T-cell (primary cell): ENCODE results near the gene SELENOW. TPM values are rescaled to one million over a fixed set of nuclear protein-coding genes. Genes with fewer than 3 reads are reported as not detected.
A peak's percentile ranks its signal among the peaks of the same experiment; 100 is the strongest.

Experiments used
- ATAC-seq, 4 experiments: fragments of 200-7000 bp in 3 of 4; fragments of 150-1000 bp in 1 of 4; cut with Tn5 transposase; replicated peaks in 1 of 4; 1 replicate in 3 of 4; 2 replicates in 1 of 4; pipeline ENCODE4 v1.10.0; 2021; ENCODE audit warnings: moderate library complexity in 3 of 4, mild to moderate bottlenecking in 2 of 4, moderate number of reproducible peaks in 1 of 4
- CTCF ChIA-PET, 2 donors: fragments of 300-600 bp; sonication (Branson Sonifier 250); formaldehyde crosslinking; loops; one replicate each; lab custom pipeline; 2022; ENCODE audit warnings: antibody characterized with exemption in 2 of 2; lab: Charles Lee
- POLR2A ChIA-PET, 2 donors: fragments of 300-600 bp; sonication (Branson Sonifier 250); formaldehyde crosslinking; loops; one replicate each; lab custom pipeline; 2022; ENCODE audit warnings: antibody characterized with exemption in 2 of 2; lab: Charles Lee
- DNase-seq, 35 experiments: peaks; one replicate each; pipeline versions ENCODE4 v3.0.0 to v3.0.0-alpha.2; 2013 to 2023
- H3K27ac ChIP-seq: one replicate; pipeline ENCODE4 v1.5.1; 2013; ENCODE audit warnings: low read length
- H3K27me3 ChIP-seq, 2 experiments: replicated peaks in 1 of 2; 1 replicate in 1 of 2; 2 replicates in 1 of 2; pipeline versions ENCODE4 v1.6.1 to v1.7.0; 2013; ENCODE audit warnings: low read length in 1 of 2, mixed read lengths in 1 of 2; ENCODE audit not compliant: control insufficient read depth in 2 of 2, insufficient read depth in 2 of 2; ENCODE audit errors: extremely low read depth in 1 of 2
- H3K36me3 ChIP-seq, 2 donors: 1 replicate in 1 of 2; 2 replicates in 1 of 2; pipeline versions ENCODE4 v1.6.1 to v1.7.0; 2013; ENCODE audit warnings: low read length in 1 of 2; ENCODE audit not compliant: control insufficient read depth in 2 of 2, insufficient read depth in 1 of 2; ENCODE audit errors: extremely low read depth in 1 of 2
- H3K4me1 ChIP-seq, 2 experiments: 1 replicate in 1 of 2; 2 replicates in 1 of 2; pipeline versions ENCODE4 v1.6.1 to v1.7.0; 2013; ENCODE audit warnings: low read length in 2 of 2, mixed read lengths in 1 of 2; ENCODE audit not compliant: insufficient read depth in 2 of 2, control insufficient read depth in 1 of 2; ENCODE audit errors: extremely low read depth in 1 of 2
- H3K4me3 ChIP-seq, 2 donors: 1 replicate in 1 of 2; 2 replicates in 1 of 2; pipeline versions ENCODE4 v1.5.1 to v1.7.0; 2013; ENCODE audit warnings: mild to moderate bottlenecking in 2 of 2, low read length in 1 of 2, moderate library complexity in 1 of 2; ENCODE audit not compliant: control insufficient read depth in 1 of 2; ENCODE audit errors: extremely low read depth in 1 of 2
- H3K9me3 ChIP-seq: 2 replicates; pipeline ENCODE4 v1.7.0; 2013
- H3K27ac Mint-ChIP-seq, 2 donors: one replicate each; pipeline ENCODE4 v1.8.0; 2020 to 2021; ENCODE audit warnings: mild to moderate bottlenecking in 2 of 2, mixed read lengths in 2 of 2
- H3K27me3 Mint-ChIP-seq, 2 donors: one replicate each; pipeline ENCODE4 v1.8.0; 2021 to 2022; ENCODE audit warnings: mixed read lengths in 2 of 2
- H3K36me3 Mint-ChIP-seq: one replicate; pipeline ENCODE4 v1.8.0; 2021; ENCODE audit warnings: mixed read lengths
- H3K4me1 Mint-ChIP-seq, 3 donors: one replicate each; pipeline ENCODE4 v1.8.0; 2020 to 2022; ENCODE audit warnings: mixed read lengths in 3 of 3, mild to moderate bottlenecking in 1 of 3
- H3K4me3 Mint-ChIP-seq, 3 donors: one replicate each; pipeline ENCODE4 v1.8.0; 2020 to 2022; ENCODE audit warnings: mild to moderate bottlenecking in 3 of 3, mixed read lengths in 3 of 3, moderate library complexity in 3 of 3
- H3K9me3 Mint-ChIP-seq, 3 donors: one replicate each; pipeline ENCODE4 v1.8.0; 2020 to 2022; ENCODE audit warnings: mixed read lengths in 3 of 3
- WGBS: methylation state at CpG from one replicate; pipeline ENCODE4 v1.1.5; 2013; ENCODE audit warnings: missing lambda C conversion rate; ENCODE audit not compliant: insufficient coverage; 5-methylcytosine and 5-hydroxymethylcytosine counted together
- total RNA-seq, 35 experiments: library from RNA in 6 of 35; stranded (reverse) in 6 of 35; fragments of 120-200 nt in 1 of 35; gene quantifications; one replicate each; pipeline versions ENCODE4 v1.2.1 to v1.2.4 and lab custom pipeline; 2013 to 2026

SELENOW gene
- total RNA-seq, 5 donors from 2014 or later (not counting 1 experiment from before 2014, with no cell fraction given), result 91.5 to 111 (median 101) TPM

GRCh38 chr19:47755065-47755761, 23.3 kb upstream of the SELENOW start:
- peaks cover 46% of the 10 kb centered on the region for H3K36me3 Mint-ChIP-seq
- ATAC-seq, result peak in 1 of 4 experiments; percentile 11
- no peaks in the 10 kb centered on the region for H3K27me3 Mint-ChIP-seq
- peaks cover 21 to 83% of the 10 kb centered on the region in 2 donors for H3K36me3 ChIP-seq
- ChIA-PET POLR2A (no interaction called here), CTCF (no interaction called here)
- H3K4me3 Mint-ChIP-seq, result no peak overlapping the region
- no peaks in the 10 kb centered on the region for H3K27me3 ChIP-seq
- H3K4me3 ChIP-seq, result no peak overlapping the region
- no peaks in the 10 kb centered on the region for H3K9me3 Mint-ChIP-seq
- no peaks in the 10 kb centered on the region for H3K9me3 ChIP-seq
- DNase-seq, result no peak
- H3K27ac Mint-ChIP-seq, result no peak overlapping the region
- peaks cover 0 to 19% of the 10 kb centered on the region in 2 experiments for H3K4me1 ChIP-seq
- 81% methylated on average over 10 of the region's 36 CpGs for WGBS
- H3K27ac ChIP-seq, result no peak overlapping the region
- H3K4me1 Mint-ChIP-seq, result peaks cover 2 to 13% (median 5%) of the 10 kb centered on the region in 3 donors

GRCh38 chr19:47755762-47756626, 22.5 kb upstream of the SELENOW start:
- CTCF ChIA-PET, result no interaction called here

DNA sequence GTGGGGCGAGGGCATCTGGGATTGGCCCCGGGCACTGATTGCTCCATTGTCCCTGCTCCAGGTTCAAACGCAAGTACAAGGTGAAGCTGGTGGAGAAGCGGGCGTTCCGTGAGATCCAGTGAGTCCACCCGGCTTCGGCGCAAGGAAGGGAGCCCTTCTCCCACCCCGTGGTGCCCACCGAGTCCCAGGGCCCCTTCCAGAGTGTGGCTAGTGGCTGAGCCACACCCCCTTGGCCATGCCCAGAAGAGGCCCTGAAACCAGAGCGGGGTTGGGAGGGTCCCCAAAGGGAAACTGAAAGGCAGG, 21.9 kb upstream of the SELENOW start:
- no peak for ATAC-seq
- H3K27ac Mint-ChIP-seq, result no peak overlapping the region
- CTCF ChIA-PET, result no interaction called here
- DNase-seq, result no peak
- H3K4me1 Mint-ChIP-seq, result peaks cover 0 to 10% (median 2%) of the 10 kb centered on the region in 3 donors
- no peak overlapping the region for H3K4me3 Mint-ChIP-seq
- no peak overlapping the region for H3K27ac ChIP-seq
- H3K27me3 ChIP-seq, result no peaks in the 10 kb centered on the region
- peaks cover 0 to 13% of the 10 kb centered on the region in 2 experiments for H3K4me1 ChIP-seq
- H3K36me3 ChIP-seq, result peaks cover 19 to 69% of the 10 kb centered on the region in 2 donors
- no peaks in the 10 kb centered on the region for H3K9me3 Mint-ChIP-seq
- H3K4me3 ChIP-seq, result no peak overlapping the region
- H3K27me3 Mint-ChIP-seq, result no peaks in the 10 kb centered on the region
- POLR2A ChIA-PET, result no interaction called here
- peaks cover 43% of the 10 kb centered on the region for H3K36me3 Mint-ChIP-seq
- no peaks in the 10 kb centered on the region for H3K9me3 ChIP-seq
- 98% methylated on average over 8 of the region's 12 CpGs for WGBS

More at GRCh38 chr19:47755762-47756626, 22.5 kb upstream of the SELENOW start:
- ATAC-seq (peak in 1 of 4 experiments; percentile 2), DNase-seq (no peak)
- no peak overlapping the region for H3K4me3 ChIP-seq
- POLR2A ChIA-PET, result interaction anchor here in 1 of 2 donors (0.7 kb wide), 1 partner anchor 12 kb away, joined by 3 read pairs; no protein-coding TSS in a partner anchor
- 97% methylated on average over 26 of the region's 28 CpGs for WGBS
- peaks cover 0 to 13% of the 10 kb centered on the region in 2 experiments for H3K4me1 ChIP-seq
- no peaks in the 10 kb centered on the region for H3K27me3 ChIP-seq
- H3K27ac ChIP-seq, result no peak overlapping the region
- H3K9me3 ChIP-seq, result no peaks in the 10 kb centered on the region
- Mint-ChIP-seq H3K36me3 (peaks cover 43% of the 10 kb centered on the region), H3K9me3 (no peaks in the 10 kb centered on the region), H3K4me1 (peaks cover 0 to 10% (median 2%) of the 10 kb centered on the region in 3 donors), H3K4me3 (no peak overlapping the region), H3K27me3 (no peaks in the 10 kb centered on the region), H3K27ac (no peak overlapping the region)
- H3K36me3 ChIP-seq, result peaks cover 22 to 75% of the 10 kb centered on the region in 2 donors

DNA sequence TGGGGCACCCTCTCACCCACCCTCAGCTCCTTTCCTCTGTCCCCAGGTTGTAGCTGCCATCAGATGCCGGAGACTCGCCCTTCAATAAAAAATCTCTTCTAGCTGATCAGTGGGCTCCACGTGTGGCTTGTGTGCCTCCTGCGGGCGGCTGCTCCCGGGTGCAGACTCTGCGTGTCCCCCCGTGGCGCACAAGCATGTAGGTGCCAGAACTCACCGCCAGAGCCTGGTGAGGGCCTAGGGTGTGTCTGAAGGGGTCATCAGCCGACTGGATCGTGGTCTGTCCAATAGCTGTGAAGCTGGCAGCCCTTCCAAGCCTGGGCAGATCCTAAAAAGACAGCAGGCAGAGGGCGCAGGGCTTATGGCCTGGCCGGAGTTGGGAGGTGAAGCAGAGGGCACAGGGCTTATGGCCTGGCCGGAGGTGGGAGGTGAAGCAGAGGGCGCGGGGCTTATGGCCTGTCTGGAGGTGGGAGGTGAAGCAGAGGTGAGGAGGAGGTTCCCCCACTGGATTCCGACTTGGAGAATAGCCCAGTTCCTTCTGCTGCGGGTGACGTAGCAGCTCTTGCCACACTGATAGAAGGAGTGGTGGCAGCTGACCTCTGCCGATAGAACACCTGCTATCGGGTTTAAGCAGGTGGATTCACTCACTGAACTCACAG, 21.4 kb upstream of the SELENOW start:
- Histone ChIP-seq H3K27me3 (no peaks in the 10 kb centered on the region), H3K27ac (no peak overlapping the region), H3K36me3 (peaks cover 19 to 66% of the 10 kb centered on the region in 2 donors), H3K4me1 (peaks cover 0 to 12% of the 10 kb centered on the region in 2 experiments), H3K9me3 (no peaks in the 10 kb centered on the region), H3K4me3 (no peak overlapping the region)
- ATAC-seq (no peak), DNase-seq (no peak)
- Mint-ChIP-seq H3K4me3 (peak overlapping the region in 1 of 3 donors; percentile 37), H3K9me3 (no peaks in the 10 kb centered on the region), H3K36me3 (peaks cover 43% of the 10 kb centered on the region), H3K4me1 (peaks cover 0 to 9% (median 2%) of the 10 kb centered on the region in 3 donors), H3K27ac (no peak overlapping the region), H3K27me3 (no peaks in the 10 kb centered on the region)
- ChIA-PET CTCF (no interaction called here), POLR2A (no interaction called here)
- 92% methylated on average over 18 of the region's 22 CpGs for WGBS

- ChIA-PET POLR2A (interaction anchor here in 1 of 2 donors (0.7 kb wide), 1 partner anchor 351 kb away, joined by 4 read pairs; no protein-coding TSS in a partner anchor), CTCF (interaction anchor here in 1 of 2 donors (0.7 kb wide), 1 partner anchor 25 kb away, joined by 3 read pairs; no protein-coding TSS in a partner anchor)
- no peaks in the 10 kb centered on the region for H3K9me3 ChIP-seq
- no peak overlapping the region for H3K27ac ChIP-seq
- H3K36me3 ChIP-seq, result peaks cover 19 to 58% of the 10 kb centered on the region in 2 donors
- H3K4me1 ChIP-seq, result peaks cover 0 to 5% of the 10 kb centered on the region in 2 experiments
- H3K4me3 Mint-ChIP-seq, result no peak overlapping the region
- peaks cover 0 to 3% (median 1%) of the 10 kb centered on the region in 3 donors for H3K4me1 Mint-ChIP-seq
- H3K9me3 Mint-ChIP-seq, result no peaks in the 10 kb centered on the region
- H3K27me3 Mint-ChIP-seq, result no peaks in the 10 kb centered on the region
- no peak for ATAC-seq
- H3K27ac Mint-ChIP-seq, result no peak overlapping the region
- 100% methylated on average over 2 of the region's 14 CpGs for WGBS
- no peak for DNase-seq
- no peak overlapping the region for H3K4me3 ChIP-seq
- H3K36me3 Mint-ChIP-seq, result peaks cover 42% of the 10 kb centered on the region
- H3K27me3 ChIP-seq, result no peaks in the 10 kb centered on the region
These were observed 20.7 kb upstream of the SELENOW start for GRCh38 chr19:47757617-47758442.
